Epidermal melanocyte (primary cell): ENCODE data around the gene GLRX.

Experiments
- DNase-seq: peaks from one replicate; pipeline ENCODE4 v3.0.0; 2011; ENCODE audit warnings: low spot score; ENCODE audit not compliant: insufficient read length

GLRX gene

GRCh38 chr5:95808686-95809413 is 13.7 kb downstream of the GLRX start:
- peak; percentile 24 for DNase-seq

- no peak for DNase-seq
Observed at GRCh38 chr5:95808013-95808685, 14.4 kb downstream of the GLRX start.

GRCh38 chr5:95806687-95807086 is 15.8 kb downstream of the GLRX start:
- DNase-seq, result no peak

GRCh38 chr5:95804736-95805539 is 17.6 kb downstream of the GLRX start:
- DNase-seq, result no peak

GRCh38 chr5:95803271-95804148 is 19.0 kb downstream of the GLRX start:
- DNase-seq, result no peak

- DNase-seq, result no peak
Observed at GRCh38 chr5:95801961-95802360, 20.6 kb downstream of the GLRX start.

- no peak for DNase-seq
Observed at GRCh38 chr5:95801532-95801931, 21.0 kb downstream of the GLRX start.

- DNase-seq, result no peak
Observed at GRCh38 chr5:95800553-95800952, 22.0 kb downstream of the GLRX start.

GRCh38 chr5:95799191-95799835 is 23.2 kb downstream of the GLRX start:
- DNase-seq, result no peak

GRCh38 chr5:95798545-95798944 is 24.0 kb downstream of the GLRX start:
- no peak for DNase-seq

- no peak for DNase-seq
Observed at GRCh38 chr5:95798048-95798447, 24.5 kb downstream of the GLRX start.

GRCh38 chr5:95797301-95797700 is 25.2 kb downstream of the GLRX start:
- DNase-seq, result no peak

GRCh38 chr5:95794070-95794516 is 28.4 kb downstream of the GLRX start:
- no peak for DNase-seq

GRCh38 chr5:95791751-95792150 is 30.8 kb downstream of the GLRX start:
- no peak for DNase-seq

- no peak for DNase-seq
Observed at GRCh38 chr5:95788493-95788892, 34.0 kb downstream of the GLRX start.

- DNase-seq, result no peak
Observed at GRCh38 chr5:95786821-95787418, 35.6 kb downstream of the GLRX start.

GRCh38 chr5:95784514-95785302 is 37.8 kb downstream of the GLRX start:
- no peak for DNase-seq

GRCh38 chr5:95783661-95784060 is 38.9 kb downstream of the GLRX start:
- no peak for DNase-seq

- DNase-seq, result no peak
Observed at GRCh38 chr5:95782181-95782580, 40.3 kb downstream of the GLRX start.
